ENCODE data around the gene BLOC1S1. TPM values are rescaled to one million over a fixed set of nuclear protein-coding genes. Genes with fewer than 3 reads are reported as not detected.

The BLOC1S1 gene
- total RNA-seq, 1 experiment from 2014 or later, result 87.3 TPM

DNA sequence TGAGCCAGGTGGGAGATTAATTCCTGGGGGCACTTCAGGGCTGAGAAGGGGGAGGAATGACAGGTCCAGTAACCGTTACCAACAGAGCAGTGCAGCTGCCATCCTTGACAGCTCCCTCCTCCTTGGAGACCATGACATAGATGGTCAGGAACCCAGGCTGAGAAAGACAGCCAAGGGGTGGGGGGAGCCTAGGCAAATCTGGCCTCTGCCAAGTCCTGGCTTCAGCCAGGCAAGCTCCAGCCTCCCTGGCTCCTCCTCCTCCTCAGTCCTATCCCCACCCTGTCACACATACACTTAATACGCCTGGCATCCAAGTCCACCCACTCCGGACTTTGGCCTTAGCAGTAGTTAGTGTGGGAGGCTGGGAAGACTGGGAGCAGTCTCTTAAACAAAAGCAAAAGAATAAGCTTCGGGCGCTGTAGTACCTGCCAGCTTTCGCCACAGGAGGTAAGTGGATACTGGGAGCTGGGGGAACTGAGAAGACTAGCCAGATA, 4.3 kb downstream of the BLOC1S1 start, which contains the start of gene RDH5:
RDH5 (plus strand) TSS at position 323 of the 494 bp plus-strand sequence. CDS start 792 bp downstream, outside the sequence.
- H3K27me3 ChIP-seq (ENCODE audit: control insufficient read depth, insufficient read depth, low read length), result no peaks in the 10 kb centered on the region
- ATAC-seq, result no peak
- TF ChIP-seq REST (IDR thresholded peaks at IDR 0.05; ENCODE audit: insufficient read depth in 1 of 2, low read depth in 2 of 2, low read length in 1 of 2) (no peak), POLR2AphosphoS5 (IDR thresholded peaks at IDR 0.05; ENCODE audit: low read depth, low read length) (no peak), CTCF (IDR thresholded peaks at IDR 0.05) (no peak), SIN3A (IDR thresholded peaks at IDR 0.05; ENCODE audit: borderline replicate concordance, insufficient read depth, low read depth, low read length) (no peak), TCF7L2 (IDR thresholded peaks at IDR 0.05; ENCODE audit: low read depth, low read length) (no peak)
- H3K4me1 ChIP-seq (ENCODE audit: control insufficient read depth, insufficient read depth, low read length), result peaks cover 32% of the 10 kb centered on the region
- ChIA-PET POLR2A (no interaction called here), CTCF (interaction anchor here (0.6 to 1.2 kb wide), 5 partner anchors 17 to 432 kb away, joined by 3 to 6 read pairs (median 4); a partner anchor contains a TSS)
- no TSS peak for BruUV-seq (replicated peaks)
- intact Hi-C loops (cut with micrococcal nuclease; ENCODE audit: unreplicated experiment), result loop anchor here (2.0 to 10.0 kb wide), 3 partner anchors 39 to 525 kb away; a partner anchor contains a TSS
- H3K4me3 ChIP-seq (ENCODE audit: low read depth in 2 of 2, low read length in 2 of 2), result no peak within 1 kb of the TSS
- H3K9me3 ChIP-seq (ENCODE audit: control insufficient read depth, insufficient read depth, low read depth, low read length), result no peaks in the 10 kb centered on the region
- DNase-seq (ENCODE audit: low read depth, low spot score), result no peak
- peaks cover 4% of the 10 kb centered on the region for H3K36me3 ChIP-seq (ENCODE audit: control insufficient read depth, insufficient read depth, low read length)
- in situ Hi-C loops (cut with HindIII; ENCODE audit: low pct_unique_long_range_greater_than_20kb, low sequenced_read_pairs), result no loop called here
- no peak within 1 kb of the TSS; the same call in 1 of the 2 replicates for H3K27ac ChIP-seq (ENCODE audit: low read length)

- intact Hi-C loops (cut with micrococcal nuclease; ENCODE audit: unreplicated experiment) (loop anchor here (2.0 to 10.0 kb wide), 3 partner anchors 40 to 526 kb away; a partner anchor contains a TSS), in situ Hi-C loops (cut with HindIII; ENCODE audit: low pct_unique_long_range_greater_than_20kb, low sequenced_read_pairs) (no loop called here)
- Histone ChIP-seq H3K27me3 (ENCODE audit: control insufficient read depth, insufficient read depth, low read length) (no peaks in the 10 kb centered on the region), H3K4me3 (ENCODE audit: low read depth in 2 of 2, low read length in 2 of 2) (no peak overlapping the region), H3K27ac (ENCODE audit: low read length) (no peak overlapping the region), H3K4me1 (ENCODE audit: control insufficient read depth, insufficient read depth, low read length) (peaks cover 31% of the 10 kb centered on the region), H3K9me3 (ENCODE audit: control insufficient read depth, insufficient read depth, low read depth, low read length) (no peaks in the 10 kb centered on the region), H3K36me3 (ENCODE audit: control insufficient read depth, insufficient read depth, low read length) (peaks cover 8% of the 10 kb centered on the region)
- ChIA-PET POLR2A (interaction anchor here (0.7 kb wide), 1 partner anchor 1281 kb away, joined by 12 read pairs; no protein-coding TSS in a partner anchor), CTCF (interaction anchor here (0.5 to 1.2 kb wide), 3 partner anchors 17 to 44 kb away, joined by 3 to 9 read pairs (median 4); a partner anchor contains a TSS)
- peak; percentile 88 for ATAC-seq
- no TSS peak for BruUV-seq (replicated peaks)
- DNase-seq (ENCODE audit: low read depth, low spot score), result peak; percentile 78
- no peak for TF ChIP-seq REST (IDR thresholded peaks at IDR 0.05; ENCODE audit: insufficient read depth in 1 of 2, low read depth in 2 of 2, low read length in 1 of 2)
- TF ChIP-seq SIN3A (IDR thresholded peaks at IDR 0.05; ENCODE audit: borderline replicate concordance, insufficient read depth, low read depth, low read length), result no peak
- peak; percentile 88 for TF ChIP-seq CTCF (IDR thresholded peaks at IDR 0.05)
Measured at GRCh38 chr12:55720894-55721444, 5.1 kb downstream of the BLOC1S1 start.

Data from Panc1 (cell line).